HEK293 (cell line): ENCODE data around the gene KCNJ6.

Experiments
- ATF2 ChIP-seq: fragments of 450-650 bp; formaldehyde crosslinking; IDR thresholded peaks from 2 replicates; pipeline ENCODE4 v1.5.1; 2016; ENCODE audit warnings: missing biosample characterization, missing genetic modification characterization, low read depth
- CTCF ChIP-seq: fragments of 450-650 bp; formaldehyde crosslinking; IDR thresholded peaks from 2 replicates; pipeline ENCODE4 v1.5.1; 2016; ENCODE audit warnings: missing biosample characterization, missing genetic modification characterization
- INSM2 ChIP-seq: fragments of 450-650 bp; formaldehyde crosslinking; IDR thresholded peaks from 2 replicates; pipeline ENCODE4 v1.5.1; 2016; ENCODE audit warnings: missing biosample characterization, missing genetic modification characterization
- KLF7 ChIP-seq: fragments of 450-650 bp; formaldehyde crosslinking; IDR thresholded peaks from 2 replicates; pipeline ENCODE4 v1.5.1; 2016; ENCODE audit warnings: missing biosample characterization, missing genetic modification characterization, borderline replicate concordance
- TSHZ1 ChIP-seq: fragments of 450-650 bp; formaldehyde crosslinking; IDR thresholded peaks from 2 replicates; pipeline ENCODE4 v1.5.1; 2016; ENCODE audit warnings: missing biosample characterization, missing genetic modification characterization, borderline replicate concordance
- ZBTB7A ChIP-seq: fragments of 450-650 bp; formaldehyde crosslinking; IDR thresholded peaks from 2 replicates; pipeline ENCODE4 v1.5.1; 2016; ENCODE audit warnings: low read depth, missing biosample characterization, missing genetic modification characterization
- ZEB2 ChIP-seq: fragments of 450-650 bp; formaldehyde crosslinking; IDR thresholded peaks from 2 replicates; pipeline ENCODE4 v1.5.1; 2016; ENCODE audit warnings: missing biosample characterization, missing genetic modification characterization
- ZNF133 ChIP-seq: fragments of 450-650 bp; formaldehyde crosslinking; IDR thresholded peaks from 2 replicates; pipeline ENCODE4 v1.5.1; 2016; ENCODE audit warnings: missing biosample characterization, missing genetic modification characterization
- ZNF292 ChIP-seq: fragments of 450-650 bp; formaldehyde crosslinking; IDR thresholded peaks from 2 replicates; pipeline ENCODE4 v1.5.1; 2016; ENCODE audit warnings: low read depth, missing biosample characterization, missing genetic modification characterization, borderline replicate concordance
- ZNF501 ChIP-seq: fragments of 450-650 bp; formaldehyde crosslinking; IDR thresholded peaks from 2 replicates; pipeline ENCODE4 v1.5.1; 2016; ENCODE audit warnings: missing biosample characterization, missing genetic modification characterization
- ZNF560 ChIP-seq: fragments of 450-650 bp; formaldehyde crosslinking; IDR thresholded peaks from 2 replicates; pipeline ENCODE4 v1.5.1; 2017; ENCODE audit warnings: missing biosample characterization, missing genetic modification characterization, borderline replicate concordance
- ZNF670 ChIP-seq: fragments of 450-650 bp; formaldehyde crosslinking; IDR thresholded peaks from 2 replicates; pipeline ENCODE4 v1.5.1; 2016; ENCODE audit warnings: missing biosample characterization, missing genetic modification characterization, low read depth
- ZSCAN18 ChIP-seq: fragments of 450-650 bp; formaldehyde crosslinking; IDR thresholded peaks from 2 replicates; pipeline ENCODE4 v1.5.1; 2016; ENCODE audit warnings: missing biosample characterization, missing genetic modification characterization
- ZXDB ChIP-seq: fragments of 450-650 bp; formaldehyde crosslinking; IDR thresholded peaks from 2 replicates; pipeline ENCODE4 v1.5.1; 2016; ENCODE audit warnings: missing biosample characterization, missing genetic modification characterization

- TF ChIP-seq ZNF292 (tag by site-specific recombination) (no peak), CTCF (tag by site-specific recombination) (no peak), ATF2 (no peak), ZBTB7A (tag by site-specific recombination) (no peak), ZSCAN18 (no peak), ZNF560 (tag by site-specific recombination) (no peak), ZEB2 (tag by site-specific recombination) (no peak), TSHZ1 (no peak), INSM2 (tag by site-specific recombination) (no peak), ZNF501 (tag by site-specific recombination) (no peak), ZXDB (tag by site-specific recombination) (no peak), KLF7 (tag by site-specific recombination) (no peak), ZNF133 (tag by site-specific recombination) (no peak), ZNF670 (no peak)
These were observed 145.1 kb downstream of the KCNJ6 start for GRCh38 chr21:37771181-37771580.
